ENCODE results near the gene NRTN.

The NRTN gene

GRCh38 chr19:5823579-5824281, 18.9 kb downstream of the NRTN start:
- in situ Hi-C loops (cut with HindIII; ENCODE audit: low sequenced_read_pairs), result no loop called here
- TF ChIP-seq CTCF (IDR thresholded peaks at IDR 0.05; ENCODE audit: low read depth, low read length), result peak; percentile 8
- DNase-seq (ENCODE audit: low read depth, low spot score), result no peak
- H3K4me3 ChIP-seq (ENCODE audit: low read depth, low read length), result no peak overlapping the region

DNA sequence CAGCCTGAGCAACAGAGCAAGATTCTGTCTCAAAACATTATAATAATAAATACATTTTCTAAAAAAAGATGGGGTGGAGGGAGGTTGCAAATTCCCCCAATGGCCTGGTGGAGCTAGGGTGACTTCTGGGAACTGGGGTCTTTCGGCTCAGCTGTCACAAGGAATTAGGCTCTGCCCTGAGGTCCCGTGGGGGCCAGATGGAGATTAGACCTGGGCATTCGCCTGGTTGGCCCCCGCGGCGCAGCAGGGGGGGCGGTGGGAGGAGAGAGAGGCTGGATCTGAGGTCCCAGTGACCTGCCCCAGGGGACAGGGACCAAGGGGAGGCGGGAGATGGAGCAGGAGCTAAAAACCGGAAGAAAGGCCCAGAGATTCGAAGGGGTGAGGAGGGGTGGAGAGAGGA, 19.9 kb downstream of the NRTN start:
- H3K4me3 ChIP-seq (ENCODE audit: low read depth, low read length), result no peak overlapping the region
- no peak for DNase-seq (ENCODE audit: low read depth, low spot score)
- in situ Hi-C loops (cut with HindIII; ENCODE audit: low sequenced_read_pairs), result no loop called here
- no peak for TF ChIP-seq CTCF (IDR thresholded peaks at IDR 0.05; ENCODE audit: low read depth, low read length)

DNA sequence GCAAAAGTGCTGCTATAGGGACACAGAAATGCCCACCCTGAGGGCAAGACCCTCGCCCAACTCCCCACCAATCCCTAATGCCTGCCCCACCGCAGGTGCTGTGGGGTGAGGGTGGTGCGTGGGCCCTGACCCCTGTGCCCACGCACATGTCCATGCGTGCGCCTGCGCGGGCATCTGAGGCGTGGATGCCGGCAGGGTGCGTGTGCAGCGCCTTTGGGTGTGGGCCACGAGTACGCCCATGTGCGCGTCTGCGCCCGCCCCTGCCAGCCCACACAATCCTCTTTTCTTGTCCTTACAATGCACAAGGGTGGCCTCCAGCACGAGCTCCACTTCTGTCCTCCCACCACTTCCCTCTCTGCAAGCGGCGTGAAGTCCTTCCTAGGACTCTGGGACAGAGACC, 20.3 kb downstream of the NRTN start:
- in situ Hi-C loops (cut with HindIII; ENCODE audit: low sequenced_read_pairs), result no loop called here
- no peak overlapping the region for H3K4me3 ChIP-seq (ENCODE audit: low read depth, low read length)
- TF ChIP-seq CTCF (IDR thresholded peaks at IDR 0.05; ENCODE audit: low read depth, low read length), result no peak
- no peak for DNase-seq (ENCODE audit: low read depth, low spot score)

GRCh38 chr19:5826531-5827341, 21.9 kb downstream of the NRTN start:
- no peak for DNase-seq (ENCODE audit: low read depth, low spot score)
- H3K4me3 ChIP-seq (ENCODE audit: low read depth, low read length), result no peak overlapping the region
- TF ChIP-seq CTCF (IDR thresholded peaks at IDR 0.05; ENCODE audit: low read depth, low read length), result peak; percentile 7
- in situ Hi-C loops (cut with HindIII; ENCODE audit: low sequenced_read_pairs), result no loop called here

GRCh38 chr19:5827342-5827890, 22.5 kb downstream of the NRTN start:
- TF ChIP-seq CTCF (IDR thresholded peaks at IDR 0.05; ENCODE audit: low read depth, low read length), result no peak
- in situ Hi-C loops (cut with HindIII; ENCODE audit: low sequenced_read_pairs), result no loop called here

GRCh38 chr19:5827891-5828660, 23.2 kb downstream of the NRTN start:
- in situ Hi-C loops (cut with HindIII; ENCODE audit: low sequenced_read_pairs), result no loop called here
- TF ChIP-seq CTCF (IDR thresholded peaks at IDR 0.05; ENCODE audit: low read depth, low read length), result no peak
- peak overlapping the region; percentile 70 for H3K4me3 ChIP-seq (ENCODE audit: low read depth, low read length)
- peak; percentile 93 for DNase-seq (ENCODE audit: low read depth, low spot score)

More at GRCh38 chr19:5827342-5827890, 22.5 kb downstream of the NRTN start:
- H3K4me3 ChIP-seq (ENCODE audit: low read depth, low read length), result peak overlapping the region; percentile 42
- DNase-seq (ENCODE audit: low read depth, low spot score), result no peak
